ENCODE data around the gene IGF2R.

- no peak for TF ChIP-seq CTCF (IDR thresholded peaks at IDR 0.05)
- no peak for TF ChIP-seq POLR2A (IDR thresholded peaks at IDR 0.05)
- TF ChIP-seq POLR2AphosphoS5 (IDR thresholded peaks at IDR 0.05) = no peak
Observed at GRCh38 chr6:159997498-159998101, 28.7 kb downstream of the IGF2R start.
